HT1080 (cell line): ENCODE results near the gene UGT1A1. TPM values are rescaled to one million over a fixed set of nuclear protein-coding genes. Genes with fewer than 3 reads are reported as not detected.

Experiments
- DNase-seq: peaks from one replicate; pipeline ENCODE4 v3.0.0-alpha.2; 2015; ENCODE audit warnings: low read depth
- total RNA-seq: library from RNA; depleted of rRNA; stranded (reverse); fragments of >200 nt; shearing (Covaris generic); gene quantifications from 2 replicates; pipeline ENCODE4 v1.2.3, GENCODE V29; 2014; rRNA removed

Gene UGT1A1
- total RNA-seq, 1 experiment from 2014 or later = not detected

DNA sequence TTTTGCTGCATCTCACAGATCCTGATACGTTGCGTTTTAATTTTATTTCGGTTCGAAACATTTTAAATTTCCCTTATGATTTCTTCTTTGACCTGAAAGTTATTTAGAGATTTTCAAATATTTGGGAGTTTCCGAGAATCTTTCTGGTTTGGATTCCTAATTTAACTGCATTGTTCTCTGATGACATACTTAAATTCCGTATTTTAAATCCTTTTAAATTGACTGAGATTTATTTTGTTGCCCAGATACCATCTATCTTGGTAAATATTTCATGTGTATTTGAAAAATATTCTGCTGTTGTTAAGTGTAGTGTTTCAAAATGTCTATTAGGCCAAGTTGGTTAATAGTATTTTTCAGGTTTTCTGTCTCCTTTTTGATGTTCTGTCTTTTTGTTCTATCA lies 55.8 kb downstream of the UGT1A1 start:
- DNase-seq = no peak

DNA sequence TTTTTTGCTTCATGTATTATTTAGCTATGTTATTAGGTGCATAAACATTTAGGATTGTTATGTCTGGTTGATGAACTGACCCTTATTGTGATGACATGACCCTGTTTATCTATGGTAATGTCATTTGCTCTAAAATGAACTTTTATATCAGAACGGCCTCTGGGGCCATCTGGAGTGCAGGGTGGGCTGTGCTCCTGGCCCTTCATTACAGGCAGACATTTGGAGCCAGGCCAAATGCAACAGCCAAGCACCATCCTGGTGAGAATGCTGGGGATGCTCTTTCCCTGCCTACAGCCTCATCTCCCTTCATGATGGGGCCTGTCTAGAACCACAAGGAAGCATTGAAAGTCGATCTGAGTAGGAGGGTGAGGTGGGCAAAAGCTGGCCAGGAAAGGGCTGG lies 56.3 kb downstream of the UGT1A1 start:
- no peak for DNase-seq

DNA sequence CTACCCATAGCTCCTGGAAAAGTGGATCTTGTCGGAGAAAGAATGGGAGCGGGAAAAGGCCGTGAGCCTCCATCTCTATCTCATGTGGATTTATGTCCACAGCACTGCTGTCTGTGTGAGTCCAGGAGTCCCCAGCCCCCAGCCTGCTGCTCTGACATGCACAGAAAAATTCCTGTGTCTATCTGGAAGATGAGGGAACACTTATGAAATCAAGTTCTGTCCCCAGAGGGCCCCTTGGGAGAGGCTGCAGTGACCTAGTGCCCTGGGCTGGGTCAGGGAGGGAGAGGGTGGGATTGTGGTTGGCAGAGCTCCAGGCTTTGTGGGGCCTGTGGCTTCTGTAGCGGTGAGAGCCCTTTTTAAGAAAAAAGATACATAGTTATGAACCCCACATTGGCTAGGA lies 56.7 kb downstream of the UGT1A1 start:
- DNase-seq = no peak

DNA sequence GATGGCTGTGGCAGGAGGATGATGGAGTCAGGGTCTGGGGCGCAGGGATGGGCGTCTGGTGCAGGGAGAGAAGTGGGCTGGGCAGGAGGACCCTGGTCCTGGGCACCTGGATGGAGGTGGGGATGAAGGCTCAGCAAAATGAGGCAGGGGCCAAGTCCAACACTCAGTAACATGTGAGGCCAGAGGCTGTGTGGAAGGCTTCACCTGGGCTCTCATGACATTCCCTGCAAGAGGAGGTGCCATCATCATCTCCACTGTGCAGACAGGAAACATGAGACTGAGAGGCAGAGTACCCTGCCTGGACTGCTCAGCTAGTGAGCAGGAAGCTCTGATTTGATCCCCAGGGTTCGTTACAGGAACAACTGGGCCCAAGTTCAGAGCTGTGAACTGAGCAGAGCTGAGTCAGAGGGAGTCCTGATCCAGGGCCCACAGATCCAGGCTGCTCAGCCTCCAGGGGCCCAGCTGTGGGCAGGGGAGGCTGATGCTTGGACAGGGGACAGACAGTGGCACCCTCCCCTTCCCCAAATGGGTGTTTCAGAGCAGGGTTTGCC lies 57.4 kb downstream of the UGT1A1 start:
- DNase-seq = no peak

DNA sequence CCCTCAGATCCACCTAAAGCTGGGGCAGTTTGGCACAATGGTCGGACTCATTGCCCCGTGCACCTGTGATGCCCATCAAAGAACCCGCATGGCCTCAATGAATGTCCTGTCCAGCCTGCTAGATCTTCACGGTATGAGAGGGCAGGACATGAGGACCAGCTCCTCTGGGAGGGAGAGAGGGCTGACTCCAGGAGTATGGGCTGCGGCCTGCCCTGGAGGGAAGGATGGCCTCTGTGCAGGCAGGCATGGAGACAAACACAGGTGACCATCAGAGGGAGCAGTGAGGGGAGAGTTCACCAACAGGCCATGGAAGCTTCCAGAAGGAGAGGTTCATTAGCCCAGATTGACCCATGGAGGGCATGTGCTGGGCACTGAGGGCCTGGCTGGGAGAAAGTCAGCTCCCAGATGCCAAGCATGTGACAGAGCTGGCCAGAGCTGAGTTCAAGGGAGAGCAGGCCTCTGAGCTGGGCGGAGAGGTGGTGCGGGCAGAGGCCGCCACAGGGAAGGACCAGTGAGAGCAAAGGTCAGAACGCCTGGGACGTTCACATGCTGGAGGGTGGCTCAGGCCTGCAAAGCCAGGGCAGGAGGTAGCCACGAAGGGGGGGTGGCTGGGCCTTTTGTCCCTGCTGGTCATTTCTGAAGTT lies 58.0 kb downstream of the UGT1A1 start:
- DNase-seq = no peak

DNA sequence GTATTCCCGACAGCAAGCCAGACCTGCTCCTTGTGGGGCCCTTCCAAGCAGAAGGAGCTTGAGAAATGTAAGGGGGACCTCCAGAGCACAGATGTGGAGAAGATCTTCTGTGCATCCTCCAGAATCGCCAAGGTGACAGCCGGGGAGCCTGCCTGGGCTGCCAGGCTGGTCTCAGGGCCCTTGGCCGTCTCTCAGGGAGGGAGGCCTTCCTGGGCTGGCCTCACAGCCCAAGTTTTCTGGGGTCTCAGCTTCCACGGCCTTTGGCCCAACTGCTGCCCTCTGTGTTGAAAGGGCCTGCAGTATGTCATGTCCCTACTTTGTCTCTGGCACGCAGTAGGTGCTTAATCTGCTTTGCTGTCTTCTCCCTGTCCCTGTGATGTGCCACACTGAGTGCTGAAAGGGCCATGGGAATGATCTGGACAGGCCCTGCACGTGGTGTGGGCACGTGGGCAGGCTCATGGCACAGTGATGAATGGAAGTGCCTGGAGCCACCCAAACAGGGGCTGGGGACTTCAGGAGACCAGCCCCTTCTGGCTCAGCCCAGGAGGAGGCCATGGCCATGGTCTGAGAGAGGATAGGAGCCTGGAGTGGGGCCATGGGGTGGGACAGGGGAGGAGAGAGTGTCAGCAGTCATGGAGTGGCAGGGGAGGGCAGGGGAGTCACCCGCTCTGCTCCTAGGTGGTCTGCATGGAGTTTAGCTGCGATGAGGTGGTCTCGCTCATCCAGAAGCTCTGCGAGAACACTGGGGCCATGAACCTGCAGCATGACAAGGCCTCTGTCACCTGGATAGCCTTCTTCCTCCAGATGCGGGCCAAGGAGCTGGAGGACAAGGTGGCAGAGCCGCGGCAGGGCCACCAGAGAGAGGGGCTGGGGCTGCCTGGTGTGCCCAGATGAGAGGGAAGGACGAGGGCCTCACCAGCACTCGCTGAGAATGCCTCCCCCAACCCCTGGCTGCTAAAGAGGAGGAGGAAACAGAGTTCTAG lies 58.9 kb downstream of the UGT1A1 start:
- DNase-seq = no peak

DNA sequence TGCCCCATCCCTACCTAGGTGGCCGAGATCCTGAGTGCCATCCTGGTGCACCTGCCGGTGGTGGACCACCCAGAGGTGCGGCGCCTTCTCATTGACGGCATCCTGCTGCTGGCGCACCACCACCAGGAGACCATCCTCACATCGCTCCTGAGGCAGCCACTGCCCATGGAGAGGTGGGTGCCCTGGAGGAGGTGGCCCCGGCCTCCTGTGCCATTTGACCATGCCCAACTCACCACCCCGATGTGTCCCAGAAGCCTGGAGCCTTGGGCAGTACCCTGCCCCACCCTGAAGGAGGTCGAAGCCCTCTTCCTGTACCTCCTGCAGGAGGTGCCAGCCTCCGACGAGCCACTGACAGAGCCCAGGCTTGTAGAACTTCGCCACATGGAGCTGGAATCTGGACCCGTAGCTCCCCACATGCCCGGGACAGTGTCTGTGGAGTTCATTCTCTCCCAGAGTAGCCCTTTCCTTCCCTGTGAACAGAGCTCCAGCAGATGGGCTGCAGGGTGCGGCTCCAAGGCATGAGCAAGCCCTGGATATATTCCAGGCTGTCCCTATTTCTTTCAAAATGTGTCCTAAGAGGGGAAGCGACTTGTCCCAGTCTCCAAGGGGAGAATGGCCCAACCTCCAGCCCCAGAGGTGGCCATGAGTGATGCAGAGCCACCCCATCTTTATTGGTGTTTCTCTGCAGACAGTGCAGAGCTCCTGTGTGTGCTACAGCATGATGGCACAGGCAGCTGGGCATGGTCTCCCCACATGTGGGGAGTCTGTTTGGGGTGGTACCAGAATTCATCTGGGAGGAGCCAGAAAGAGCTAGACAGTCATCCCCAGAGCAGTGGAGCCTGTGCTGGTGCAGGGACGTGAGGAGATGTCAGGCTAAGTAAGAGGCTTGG lies 60.1 kb downstream of the UGT1A1 start:
- DNase-seq = no peak

DNA sequence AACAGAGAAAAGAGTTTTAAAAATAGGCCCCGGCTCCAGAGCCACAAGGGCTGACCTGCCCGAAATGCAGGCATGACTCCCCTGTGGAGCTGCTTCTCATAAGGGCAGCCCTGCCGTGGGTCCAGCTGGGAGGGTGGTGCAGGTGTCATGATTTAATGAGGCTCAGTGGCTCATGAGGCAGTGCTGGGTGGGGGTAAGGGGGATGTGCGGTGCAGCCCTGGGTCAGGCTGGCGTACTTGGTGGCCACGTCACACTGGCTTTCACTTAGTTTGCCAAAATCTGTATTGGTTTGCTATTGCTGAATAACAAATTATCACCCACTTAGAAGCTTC lies 60.7 kb downstream of the UGT1A1 start:
- no peak for DNase-seq

DNA sequence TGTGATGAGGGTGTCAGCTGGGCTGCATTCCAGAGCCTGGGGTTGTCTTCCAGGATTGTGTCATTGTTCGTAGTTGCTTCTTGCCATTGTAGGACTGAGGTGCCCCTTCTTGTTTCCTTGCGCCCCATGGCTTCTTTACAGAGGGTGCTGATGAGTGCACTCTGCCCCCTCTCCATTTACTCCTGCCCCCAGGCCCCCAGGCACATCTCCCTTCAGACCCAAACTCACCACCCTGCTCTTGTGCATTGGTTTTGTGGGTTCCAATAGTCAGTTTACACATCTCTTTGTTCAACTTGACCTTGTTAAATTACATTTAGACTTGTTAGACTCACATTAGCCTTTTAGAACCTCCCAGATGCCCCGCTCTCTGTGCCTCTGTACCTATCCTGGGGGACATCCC lies 61.1 kb downstream of the UGT1A1 start:
- DNase-seq = no peak

DNA sequence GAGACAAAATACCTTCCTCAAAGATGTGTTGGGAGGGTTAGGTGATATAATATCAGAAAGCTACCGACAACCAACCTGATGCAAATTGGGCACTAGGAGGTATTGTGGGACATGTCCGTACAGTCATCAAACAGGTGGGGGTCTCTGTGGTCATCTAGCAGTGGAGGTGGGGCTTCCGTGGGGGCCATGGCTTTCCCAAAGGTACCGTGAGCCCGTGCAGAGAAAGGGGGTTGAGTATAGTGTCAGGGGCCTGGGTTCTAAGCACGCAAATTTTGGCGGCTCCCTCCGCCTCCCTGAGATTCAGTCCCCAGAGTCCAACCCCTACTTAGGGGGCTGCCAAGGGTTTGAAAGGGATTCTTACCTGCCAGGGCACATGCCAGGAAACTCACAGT lies 61.6 kb downstream of the UGT1A1 start:
- no peak for DNase-seq

DNA sequence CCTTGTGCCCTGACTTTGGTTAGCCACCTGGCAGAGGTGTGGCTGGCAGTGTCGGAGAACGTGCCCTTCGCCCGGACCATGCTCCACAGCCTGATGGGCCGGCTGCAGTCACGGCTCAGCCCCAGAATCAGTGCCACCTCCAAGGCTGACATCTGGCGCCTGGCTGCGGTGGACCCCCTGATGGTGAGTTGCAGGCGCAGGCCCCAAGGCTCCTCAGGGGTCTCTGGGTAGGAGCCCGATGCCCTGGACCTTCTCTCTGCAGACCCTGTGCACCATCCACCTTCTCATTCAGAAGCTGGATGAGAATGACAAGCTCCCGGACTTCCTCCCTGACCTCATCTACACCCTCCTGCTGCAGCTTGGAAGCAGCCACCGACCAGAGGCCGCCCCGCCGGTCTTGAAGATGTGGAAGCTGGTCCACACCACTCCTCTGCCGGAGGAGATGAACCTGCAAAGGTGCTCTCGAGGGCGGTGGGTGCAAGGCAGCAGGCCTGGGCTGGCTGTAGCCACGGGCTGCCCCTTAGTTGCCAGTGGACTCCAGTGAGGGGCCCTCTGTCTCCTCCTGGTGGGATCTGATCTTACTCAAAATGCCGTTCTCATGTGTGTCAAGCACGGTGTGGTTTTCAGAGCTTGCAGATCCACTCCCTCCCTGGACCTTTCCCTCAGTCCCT lies 62.2 kb downstream of the UGT1A1 start:
- DNase-seq = no peak

Other genes with a start within 250 kb of the UGT1A1 start
- gene USP40, start 193.5 kb upstream of the UGT1A1 start, total RNA-seq = 27.8 and 28.0 TPM in 2 replicates
- gene UGT1A8, start 142.6 kb upstream of the UGT1A1 start, total RNA-seq = not detected in 2 replicates
- gene UGT1A10, start 123.8 kb upstream of the UGT1A1 start, total RNA-seq = not detected in 2 replicates
- gene UGT1A9, start 88.4 kb upstream of the UGT1A1 start, total RNA-seq = not detected in 2 replicates
- not detected in 2 replicates for gene UGT1A7, start 78.4 kb upstream of the UGT1A1 start, total RNA-seq
- not detected in 2 replicates for gene UGT1A6, start 67.4 kb upstream of the UGT1A1 start, total RNA-seq
- gene UGT1A5, start 47.4 kb upstream of the UGT1A1 start, total RNA-seq = not detected in 2 replicates
- not detected in 2 replicates for gene UGT1A4, start 41.5 kb upstream of the UGT1A1 start, total RNA-seq
- not detected in 2 replicates for gene UGT1A3, start 31.2 kb upstream of the UGT1A1 start, total RNA-seq
- gene MROH2A, start 18.1 kb downstream of the UGT1A1 start, total RNA-seq = not detected in 2 replicates
- 89.0 and 101 TPM in 2 replicates for gene HJURP, start 94.3 kb downstream of the UGT1A1 start, total RNA-seq
- gene TRPM8, start 157.1 kb downstream of the UGT1A1 start, total RNA-seq = 0.07 and 1.3 TPM in 2 replicates